HEK293 (cell line): ENCODE data around the gene BAG2.

Experiments
- ZBTB7A ChIP-seq: fragments of 450-650 bp; formaldehyde crosslinking; IDR thresholded peaks from 2 replicates; pipeline ENCODE4 v1.5.1; 2016; ENCODE audit warnings: low read depth, missing biosample characterization, missing genetic modification characterization
- ZFP69B ChIP-seq: fragments of 450-650 bp; formaldehyde crosslinking; IDR thresholded peaks from 2 replicates; pipeline ENCODE4 v1.5.1; 2016; ENCODE audit warnings: missing biosample characterization, missing genetic modification characterization
- TF ChIP-seq, protein P1 (sequence below): IDR thresholded peaks from 2 replicates; pipeline ENCODE4 v1.6.1; 2011; ENCODE audit warnings: mild to moderate bottlenecking, low read depth, low read length, borderline replicate concordance
- TF ChIP-seq, protein P2 (sequence below): fragments of 450-650 bp; formaldehyde crosslinking; IDR thresholded peaks from 2 replicates; pipeline ENCODE4 v1.5.1; 2016; ENCODE audit warnings: missing biosample characterization, missing genetic modification characterization

DNA sequence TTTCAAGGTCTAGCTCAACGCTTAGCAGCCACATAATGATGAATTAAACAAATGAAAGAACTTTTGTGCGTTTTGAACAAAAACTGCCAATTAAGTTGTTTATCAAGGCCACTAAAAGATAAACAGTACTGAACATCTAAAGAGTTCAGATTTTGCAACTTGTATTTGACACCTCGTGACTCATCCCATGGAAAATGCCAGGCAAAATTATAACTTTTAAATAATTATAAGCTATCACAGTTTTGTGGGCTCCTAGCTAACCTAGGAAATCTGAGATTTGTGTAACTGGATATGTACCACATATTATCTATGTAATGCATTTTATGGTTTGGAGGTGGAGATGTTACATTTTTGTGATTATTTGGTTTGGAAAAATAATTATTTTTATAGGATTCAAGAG lies 9.6 kb upstream of the BAG2 start:
- TF ChIP-seq ZBTB7A (tag by site-specific recombination) (no peak), ZFP69B (tag by site-specific recombination) (no peak)
- TF ChIP-seq, protein P1, sequence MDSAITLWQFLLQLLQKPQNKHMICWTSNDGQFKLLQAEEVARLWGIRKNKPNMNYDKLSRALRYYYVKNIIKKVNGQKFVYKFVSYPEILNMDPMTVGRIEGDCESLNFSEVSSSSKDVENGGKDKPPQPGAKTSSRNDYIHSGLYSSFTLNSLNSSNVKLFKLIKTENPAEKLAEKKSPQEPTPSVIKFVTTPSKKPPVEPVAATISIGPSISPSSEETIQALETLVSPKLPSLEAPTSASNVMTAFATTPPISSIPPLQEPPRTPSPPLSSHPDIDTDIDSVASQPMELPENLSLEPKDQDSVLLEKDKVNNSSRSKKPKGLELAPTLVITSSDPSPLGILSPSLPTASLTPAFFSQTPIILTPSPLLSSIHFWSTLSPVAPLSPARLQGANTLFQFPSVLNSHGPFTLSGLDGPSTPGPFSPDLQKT: no peak
- TF ChIP-seq, protein P2, sequence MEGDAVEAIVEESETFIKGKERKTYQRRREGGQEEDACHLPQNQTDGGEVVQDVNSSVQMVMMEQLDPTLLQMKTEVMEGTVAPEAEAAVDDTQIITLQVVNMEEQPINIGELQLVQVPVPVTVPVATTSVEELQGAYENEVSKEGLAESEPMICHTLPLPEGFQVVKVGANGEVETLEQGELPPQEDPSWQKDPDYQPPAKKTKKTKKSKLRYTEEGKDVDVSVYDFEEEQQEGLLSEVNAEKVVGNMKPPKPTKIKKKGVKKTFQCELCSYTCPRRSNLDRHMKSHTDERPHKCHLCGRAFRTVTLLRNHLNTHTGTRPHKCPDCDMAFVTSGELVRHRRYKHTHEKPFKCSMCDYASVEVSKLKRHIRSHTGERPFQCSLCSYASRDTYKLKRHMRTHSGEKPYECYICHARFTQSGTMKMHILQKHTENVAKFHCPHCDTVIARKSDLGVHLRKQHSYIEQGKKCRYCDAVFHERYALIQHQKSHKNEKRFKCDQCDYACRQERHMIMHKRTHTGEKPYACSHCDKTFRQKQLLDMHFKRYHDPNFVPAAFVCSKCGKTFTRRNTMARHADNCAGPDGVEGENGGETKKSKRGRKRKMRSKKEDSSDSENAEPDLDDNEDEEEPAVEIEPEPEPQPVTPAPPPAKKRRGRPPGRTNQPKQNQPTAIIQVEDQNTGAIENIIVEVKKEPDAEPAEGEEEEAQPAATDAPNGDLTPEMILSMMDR (tag by site-specific recombination): no peak
